Endothelial cell (in vitro differentiated cells): ENCODE measurements around the gene OR52D1. TPM values are rescaled to one million over a fixed set of nuclear protein-coding genes. Genes with fewer than 3 reads are reported as not detected.

Experiments
- DNase-seq: peaks from one replicate; pipeline ENCODE4 v3.0.0; 2021; ENCODE audit warnings: low spot score
- H3K27ac Mint-ChIP-seq: one replicate; pipeline ENCODE4 v1.8.0; 2021; ENCODE audit warnings: mixed read lengths, inconsistent platforms; ENCODE audit not compliant: unreplicated experiment
- H3K27me3 Mint-ChIP-seq: one replicate; pipeline ENCODE4 v1.8.0; 2021; ENCODE audit warnings: mild to moderate bottlenecking, moderate library complexity, mixed read lengths, inconsistent platforms; ENCODE audit not compliant: unreplicated experiment
- H3K36me3 Mint-ChIP-seq: one replicate; pipeline ENCODE4 v1.8.0; 2021; ENCODE audit warnings: mild to moderate bottlenecking, low read depth, mixed read lengths, inconsistent platforms; ENCODE audit not compliant: unreplicated experiment
- H3K4me1 Mint-ChIP-seq: one replicate; pipeline ENCODE4 v1.8.0; 2021; ENCODE audit warnings: mild to moderate bottlenecking, mixed read lengths, inconsistent platforms; ENCODE audit not compliant: unreplicated experiment
- H3K4me3 Mint-ChIP-seq: one replicate; pipeline ENCODE4 v1.8.0; 2021; ENCODE audit warnings: mild to moderate bottlenecking, mixed read lengths, inconsistent platforms; ENCODE audit not compliant: unreplicated experiment
- H3K9me3 Mint-ChIP-seq: one replicate; pipeline ENCODE4 v1.8.0; 2021; ENCODE audit warnings: mixed read lengths, inconsistent platforms; ENCODE audit not compliant: unreplicated experiment
- total RNA-seq: library from RNA; stranded (reverse); fragmentation: NEBNext Ultra II Directional; extraction: Animal tissue kit (Norgen Biotek cat#: 25700); gene quantifications from one replicate; pipeline ENCODE4 v1.2.1, GENCODE V29; 2021; ENCODE audit not compliant: unreplicated experiment
- TF ChIP-seq, protein P1 (sequence below): fragments of 200-600 bp; sonication (generic); IDR thresholded peaks from one replicate; pipeline ENCODE4 v1.5.0; 2021; ENCODE audit warnings: antibody characterized with exemption; ENCODE audit not compliant: unreplicated experiment

The OR52D1 gene
- total RNA-seq, 1 donor from 2014 or later: not detected

DNA sequence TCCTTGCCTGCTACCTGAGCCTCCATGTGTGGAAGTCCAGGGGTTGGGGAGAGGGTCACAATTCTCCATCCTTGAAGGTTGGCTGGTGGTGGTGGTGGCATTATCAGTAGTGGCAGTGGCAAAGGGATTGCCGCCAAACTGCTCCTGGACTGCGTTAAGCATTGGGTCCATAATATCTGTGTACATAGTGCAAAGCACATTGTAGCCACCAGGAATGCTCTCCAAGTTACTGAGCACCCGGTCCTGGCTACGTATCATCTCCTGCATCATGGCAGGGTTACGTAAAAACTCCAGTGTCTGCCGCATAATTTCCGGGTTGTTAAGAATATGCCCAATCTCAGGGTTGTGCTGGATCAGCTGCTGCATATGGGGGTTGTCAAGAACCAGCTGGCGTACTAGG lies 20.1 kb downstream of the OR52D1 start:
- TF ChIP-seq, protein P1, sequence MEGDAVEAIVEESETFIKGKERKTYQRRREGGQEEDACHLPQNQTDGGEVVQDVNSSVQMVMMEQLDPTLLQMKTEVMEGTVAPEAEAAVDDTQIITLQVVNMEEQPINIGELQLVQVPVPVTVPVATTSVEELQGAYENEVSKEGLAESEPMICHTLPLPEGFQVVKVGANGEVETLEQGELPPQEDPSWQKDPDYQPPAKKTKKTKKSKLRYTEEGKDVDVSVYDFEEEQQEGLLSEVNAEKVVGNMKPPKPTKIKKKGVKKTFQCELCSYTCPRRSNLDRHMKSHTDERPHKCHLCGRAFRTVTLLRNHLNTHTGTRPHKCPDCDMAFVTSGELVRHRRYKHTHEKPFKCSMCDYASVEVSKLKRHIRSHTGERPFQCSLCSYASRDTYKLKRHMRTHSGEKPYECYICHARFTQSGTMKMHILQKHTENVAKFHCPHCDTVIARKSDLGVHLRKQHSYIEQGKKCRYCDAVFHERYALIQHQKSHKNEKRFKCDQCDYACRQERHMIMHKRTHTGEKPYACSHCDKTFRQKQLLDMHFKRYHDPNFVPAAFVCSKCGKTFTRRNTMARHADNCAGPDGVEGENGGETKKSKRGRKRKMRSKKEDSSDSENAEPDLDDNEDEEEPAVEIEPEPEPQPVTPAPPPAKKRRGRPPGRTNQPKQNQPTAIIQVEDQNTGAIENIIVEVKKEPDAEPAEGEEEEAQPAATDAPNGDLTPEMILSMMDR: no peak
- no peak overlapping the region for H3K27ac Mint-ChIP-seq
- no peak overlapping the region for H3K4me3 Mint-ChIP-seq
- no peaks in the 10 kb centered on the region for H3K9me3 Mint-ChIP-seq
- no peak for DNase-seq
- peaks cover 2% of the 10 kb centered on the region for H3K4me1 Mint-ChIP-seq
- H3K27me3 Mint-ChIP-seq: peaks cover 1% of the 10 kb centered on the region
- peaks cover 5% of the 10 kb centered on the region for H3K36me3 Mint-ChIP-seq

DNA sequence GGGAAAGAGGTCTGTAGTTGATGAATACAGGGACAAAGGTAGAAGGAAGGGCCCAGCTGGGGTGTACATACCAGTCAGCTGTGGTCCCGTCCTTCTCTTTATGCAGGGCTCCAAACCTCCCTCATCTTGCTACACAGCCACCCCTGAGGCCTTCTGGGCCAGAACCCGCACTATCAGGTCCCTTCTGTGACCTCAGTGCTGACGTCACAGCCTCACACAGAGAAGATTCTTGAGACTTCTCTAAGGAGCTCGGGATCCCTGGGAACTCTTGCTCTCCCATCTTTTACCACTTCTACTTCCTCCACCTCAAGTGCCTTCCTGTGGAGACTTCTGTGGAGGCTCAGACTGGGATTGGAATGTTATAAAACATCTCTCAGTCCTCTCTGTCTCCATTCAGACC lies 21.3 kb downstream of the OR52D1 start, which contains the start of gene UBQLN3:
Gene UBQLN3 (minus strand): TSS at position 155 of the 400 bp plus-strand sequence. CDS start 399 bp downstream, outside the sequence.
- peaks cover 5% of the 10 kb centered on the region for H3K36me3 Mint-ChIP-seq
- H3K27me3 Mint-ChIP-seq: peaks cover 1% of the 10 kb centered on the region
- no peak for DNase-seq
- H3K9me3 Mint-ChIP-seq: no peaks in the 10 kb centered on the region
- H3K4me3 Mint-ChIP-seq: no peak within 1 kb of the TSS
- TF ChIP-seq, protein P1: no peak
- peaks cover 2% of the 10 kb centered on the region for H3K4me1 Mint-ChIP-seq
- no peak within 1 kb of the TSS for H3K27ac Mint-ChIP-seq

- no peak for DNase-seq
- TF ChIP-seq, protein P1: no peak
- H3K27ac Mint-ChIP-seq: no peak overlapping the region
- peaks cover 11% of the 10 kb centered on the region for H3K36me3 Mint-ChIP-seq
- H3K4me3 Mint-ChIP-seq: no peak overlapping the region
- H3K4me1 Mint-ChIP-seq: peaks cover 2% of the 10 kb centered on the region
- H3K27me3 Mint-ChIP-seq: no peaks in the 10 kb centered on the region
- H3K9me3 Mint-ChIP-seq: no peaks in the 10 kb centered on the region
These were observed 26.4 kb downstream of the OR52D1 start for GRCh38 chr11:5514841-5515240.

DNA sequence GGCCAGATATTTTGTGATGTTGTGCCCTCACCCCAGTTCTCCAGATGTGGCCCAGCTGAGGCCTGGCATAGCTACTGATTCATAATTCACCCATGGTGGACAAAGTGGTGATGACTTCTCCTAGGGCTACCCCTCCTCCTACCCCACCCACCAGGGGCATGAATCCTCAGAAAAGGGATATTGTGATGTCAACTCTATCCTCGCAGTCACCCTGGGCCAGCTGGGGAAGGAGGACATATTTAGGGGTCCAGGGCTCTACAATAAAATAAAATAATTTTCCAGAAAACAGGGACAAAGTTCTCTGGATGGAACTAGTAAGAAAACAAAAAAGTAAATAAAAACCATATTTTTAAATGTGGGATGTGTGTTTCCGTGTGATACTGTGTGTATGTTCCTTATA lies 28.1 kb downstream of the OR52D1 start, which contains the start of gene UBQLNL:
Gene UBQLNL (minus strand): TSS at position 101 of the 400 bp plus-strand sequence. CDS start 258 bp downstream, outside the sequence.
- Mint-ChIP-seq H3K36me3 (peaks cover 11% of the 10 kb centered on the region), H3K4me1 (peaks cover under 1% of the 10 kb centered on the region), H3K9me3 (no peaks in the 10 kb centered on the region), H3K27me3 (no peaks in the 10 kb centered on the region), H3K4me3 (no peak within 1 kb of the TSS), H3K27ac (no peak within 1 kb of the TSS)
- TF ChIP-seq, protein P1: no peak
- no peak for DNase-seq

DNA sequence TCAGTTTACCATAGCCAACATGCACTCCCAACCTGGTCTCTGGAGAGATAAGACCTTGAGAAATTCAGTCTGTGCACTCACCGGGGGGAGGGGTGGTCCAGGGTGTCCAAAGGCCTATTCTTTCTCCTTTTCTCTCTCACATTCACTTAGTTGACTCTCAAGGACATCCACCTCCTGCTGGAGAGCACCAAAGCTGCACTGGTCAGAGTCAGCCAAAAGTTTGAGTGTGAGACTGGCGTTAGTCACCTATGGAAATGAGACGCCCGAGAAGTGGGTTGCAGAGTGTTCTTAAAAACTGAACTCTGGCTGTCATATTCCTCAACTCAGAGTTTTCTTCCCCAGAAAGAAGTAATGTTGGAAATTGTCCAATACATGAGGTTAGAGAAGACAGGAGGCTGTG lies 33.1 kb downstream of the OR52D1 start:
- no peak overlapping the region for H3K27ac Mint-ChIP-seq

More for the DNA sequence above, 33.1 kb downstream of the OR52D1 start:
- Mint-ChIP-seq H3K4me3 (no peak overlapping the region), H3K36me3 (peaks cover 6% of the 10 kb centered on the region), H3K9me3 (no peaks in the 10 kb centered on the region), H3K27me3 (peaks cover 2% of the 10 kb centered on the region), H3K4me1 (peaks cover 5% of the 10 kb centered on the region)
- no peak for DNase-seq
- TF ChIP-seq, protein P1: no peak
